Heart left ventricle (tissue), 16 donors: ENCODE results near the gene THY1. TPM values are rescaled to one million over a fixed set of nuclear protein-coding genes. Genes with fewer than 3 reads are reported as not detected.

Experiments used
- ATAC-seq, 4 donors: fragments of 200-7000 bp; cut with Tn5 transposase; one replicate each; pipeline ENCODE4 v1.9.1; 2020 to 2022; ENCODE audit warnings: moderate library complexity in 4 of 4, mild to moderate bottlenecking in 3 of 4, moderate number of reproducible peaks in 1 of 4
- DNase-seq, 5 donors: peaks; one replicate each; pipeline ENCODE4 v3.0.0-alpha.2; 2020
- H3K27ac ChIP-seq, 12 donors: fragments of 200-600 bp; sonication (generic) in 4 of 12; one replicate each; pipeline versions ENCODE4 v1.5.0 to v1.8.0; 2016 to 2022; ENCODE audit warnings: mild to moderate bottlenecking in 2 of 12
- H3K27me3 ChIP-seq, 9 donors: fragments of 200-600 bp; sonication (generic) in 2 of 9; one replicate each; pipeline versions ENCODE4 v1.5.1 to v1.8.0; 2016 to 2022; ENCODE audit warnings: mild to moderate bottlenecking in 3 of 9
- H3K36me3 ChIP-seq, 9 donors: fragments of 200-600 bp; sonication (generic) in 2 of 9; one replicate each; pipeline versions ENCODE4 v1.5.0 to v1.8.0; 2018 to 2022; ENCODE audit warnings: mild to moderate bottlenecking in 2 of 9
- H3K4me1 ChIP-seq, 12 donors: fragments of 200-600 bp; sonication (generic) in 4 of 12; one replicate each; pipeline versions ENCODE4 v1.5.0 to v1.8.0; 2016 to 2022; ENCODE audit warnings: mild to moderate bottlenecking in 3 of 12
- H3K4me3 ChIP-seq, 12 donors: fragments of 200-600 bp; sonication (generic) in 4 of 12; one replicate each; pipeline versions ENCODE4 v1.5.0 to v1.8.0; 2017 to 2022; ENCODE audit warnings: mild to moderate bottlenecking in 9 of 12, moderate library complexity in 4 of 12
- H3K9me3 ChIP-seq, 12 donors: fragments of 200-600 bp; sonication (generic) in 4 of 12; one replicate each; pipeline versions ENCODE4 v1.5.0 to v1.8.0; 2016 to 2022; ENCODE audit warnings: mild to moderate bottlenecking in 1 of 12
- POLR2A ChIP-seq, 2 donors: fragments of 450-650 bp; IDR thresholded peaks; one replicate each; pipeline ENCODE4 v1.6.1; 2017; ENCODE audit warnings: antibody characterized with exemption in 2 of 2, mild to moderate bottlenecking in 2 of 2, moderate library complexity in 2 of 2
- WGBS, 4 donors: extraction: QIAGEN DNeasy Blood & Tissue Kit in 2 of 4; methylation state at CpG; one replicate each; pipeline versions ENCODE4 v1.1.5 to v1.1.7; 2013 to 2018; 5-methylcytosine and 5-hydroxymethylcytosine counted together
- intact Hi-C, 10 donors: fragments of 100-400 bp; cut with DNase I; formaldehyde crosslinking; loops; one replicate each; pipeline versions ENCODE4 v1.11.1 to v1.14.2; 2022
- polyA plus RNA-seq, 2 donors: library from polyadenylated mRNA; stranded (reverse); fragments of 200-250 nt; gene quantifications; one replicate each; pipeline ENCODE4 v1.2.3, GENCODE V29; 2013
- total RNA-seq, 9 donors: library from RNA; depleted of rRNA in 2 of 9; stranded (reverse); fragments of >200 nt in 2 of 9; fragmentation: NEBNext Ultra II Directional in 3 of 9; extraction: Animal tissue kit (Norgen Biotek cat#: 25700) in 3 of 9; gene quantifications; one replicate each; pipeline versions ENCODE4 v1.1.0 to v1.2.4, GENCODE V29; 2016 to 2023
- TF ChIP-seq, protein P1 (sequence below), 12 donors: fragments of 200-600 bp; sonication (generic) in 4 of 12; IDR thresholded peaks; one replicate each; pipeline versions ENCODE4 v1.5.0 to v1.8.0; 2018 to 2022; ENCODE audit warnings: antibody characterized with exemption in 12 of 12, mild to moderate bottlenecking in 5 of 12
- donor health status: ischemic (EF 13 %, LVEDD 7.1; RV severe dilation, severe dysfunction).
- donor health status: healthy with polysubstance abuse.
- donor health status: DM: no; HTN: yes; CAD: no.
- donor health status: DM: no; HTN: no; CAD: no.
- donor health status: ischemic (EF 25% LVEDD 6.9; RV normal size, moderate dysfunction).
- donor health status: ischemic (EF 25% LVEDD 5.7; RV mildly dilated, moderate dysfunction).
- donor health status: healthy.
- donor health status: DM: yes; HTN: yes; CAD: no.
- donor health status: ischemic (EF 35%, LVEDD 5.7; RV mildly dilated, moderate dysfunction).
- donor health status: nonischemic (EF 11% LVEDD 7.7; RV severe dilation, severe dysfunction).
- donor health status: DM: yes; HTN: yes; CAD: no.
- donor health status: PGD.
- donor health status: ischemic (EF 29% LVEDD 5.4; RV normal size, mild dysfunction).
- donor health status: nonischemic (EF 23%, LVEDD 6.1; RV moderate dilation, normal function).

THY1 gene
- total and polyA plus RNA-seq, 11 donors, result 0.80 to 57.8 (median 5.8) TPM; not detected in 1

DNA sequence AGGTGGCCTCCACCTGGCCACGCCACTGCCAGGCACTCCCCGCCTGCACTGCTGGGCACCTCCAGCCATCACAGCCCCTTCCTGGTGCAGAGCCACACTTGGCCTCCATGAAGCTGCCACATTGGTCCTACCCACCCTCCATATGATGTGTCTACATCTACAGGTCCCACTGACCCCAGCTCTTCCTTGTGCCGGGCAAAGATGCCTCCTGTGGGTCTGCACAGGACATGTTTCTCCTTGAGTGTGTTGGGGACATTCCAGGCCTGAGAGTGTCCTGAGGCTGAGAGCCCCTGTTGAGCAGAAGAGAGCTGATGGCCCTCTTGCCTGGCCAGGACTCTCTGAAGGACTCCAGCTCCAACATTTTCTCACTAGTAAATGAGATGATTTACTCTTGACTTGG, 7.5 kb downstream of the THY1 start:
- H3K36me3 ChIP-seq, result no peaks in the 10 kb centered on the region
- no peak for ATAC-seq
- H3K27me3 ChIP-seq, result peaks cover 0 to 25% (median 7%) of the 10 kb centered on the region in 9 donors
- no peak for TF ChIP-seq POLR2A (IDR thresholded peaks at IDR 0.05)
- TF ChIP-seq, protein P1, sequence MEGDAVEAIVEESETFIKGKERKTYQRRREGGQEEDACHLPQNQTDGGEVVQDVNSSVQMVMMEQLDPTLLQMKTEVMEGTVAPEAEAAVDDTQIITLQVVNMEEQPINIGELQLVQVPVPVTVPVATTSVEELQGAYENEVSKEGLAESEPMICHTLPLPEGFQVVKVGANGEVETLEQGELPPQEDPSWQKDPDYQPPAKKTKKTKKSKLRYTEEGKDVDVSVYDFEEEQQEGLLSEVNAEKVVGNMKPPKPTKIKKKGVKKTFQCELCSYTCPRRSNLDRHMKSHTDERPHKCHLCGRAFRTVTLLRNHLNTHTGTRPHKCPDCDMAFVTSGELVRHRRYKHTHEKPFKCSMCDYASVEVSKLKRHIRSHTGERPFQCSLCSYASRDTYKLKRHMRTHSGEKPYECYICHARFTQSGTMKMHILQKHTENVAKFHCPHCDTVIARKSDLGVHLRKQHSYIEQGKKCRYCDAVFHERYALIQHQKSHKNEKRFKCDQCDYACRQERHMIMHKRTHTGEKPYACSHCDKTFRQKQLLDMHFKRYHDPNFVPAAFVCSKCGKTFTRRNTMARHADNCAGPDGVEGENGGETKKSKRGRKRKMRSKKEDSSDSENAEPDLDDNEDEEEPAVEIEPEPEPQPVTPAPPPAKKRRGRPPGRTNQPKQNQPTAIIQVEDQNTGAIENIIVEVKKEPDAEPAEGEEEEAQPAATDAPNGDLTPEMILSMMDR (IDR thresholded peaks at IDR 0.05), result no peak
- H3K4me1 ChIP-seq, result peaks cover 0 to under 1% (median 0%) of the 10 kb centered on the region in 12 donors
- H3K9me3 ChIP-seq, result peaks cover 0 to 4% (median 0%) of the 10 kb centered on the region in 12 donors
- H3K4me3 ChIP-seq, result no peak overlapping the region
- 94 to 100% (median 97%) methylated on average over 2 to 3 of the region's 3 CpGs for WGBS, 4 donors
- no peak overlapping the region for H3K27ac ChIP-seq
- intact Hi-C loops, result no loop called here
- DNase-seq, result no peak

DNA sequence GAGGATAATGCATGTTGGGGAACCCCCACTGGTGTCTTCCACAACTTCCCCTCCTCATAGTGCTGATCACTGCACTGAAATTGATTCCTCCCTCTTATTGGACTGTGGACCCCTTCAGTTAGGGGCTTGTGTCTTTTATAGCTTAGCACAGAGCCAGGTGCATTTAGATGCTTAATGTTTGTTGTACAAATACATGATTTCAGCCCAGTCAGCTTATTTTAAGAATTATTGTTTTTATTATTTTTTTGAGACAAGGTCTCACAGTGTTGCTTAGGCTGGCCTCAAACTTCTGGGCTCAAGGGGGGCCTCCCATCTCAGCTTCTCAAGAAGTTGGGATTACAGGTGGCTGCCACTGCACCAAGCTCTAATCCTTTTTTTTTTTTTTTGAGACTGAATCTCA, 8.2 kb downstream of the THY1 start:
- Histone ChIP-seq H3K4me1 (no peaks in the 10 kb centered on the region), H3K36me3 (no peaks in the 10 kb centered on the region), H3K9me3 (peaks cover 0 to 4% (median 0%) of the 10 kb centered on the region in 12 donors), H3K4me3 (no peak overlapping the region), H3K27me3 (peaks cover 0 to 17% (median under 1%) of the 10 kb centered on the region in 9 donors), H3K27ac (no peak overlapping the region)
- intact Hi-C loops, result no loop called here
- no peak for TF ChIP-seq POLR2A (IDR thresholded peaks at IDR 0.05)
- TF ChIP-seq, protein P1 (IDR thresholded peaks at IDR 0.05), result no peak
- no peak for DNase-seq
- ATAC-seq, result no peak

- TF ChIP-seq POLR2A (IDR thresholded peaks at IDR 0.05), result no peak
- TF ChIP-seq, protein P1 (IDR thresholded peaks at IDR 0.05), result no peak
- Histone ChIP-seq H3K4me1 (no peaks in the 10 kb centered on the region), H3K9me3 (peaks cover 0 to 4% (median 0%) of the 10 kb centered on the region in 12 donors), H3K4me3 (no peak overlapping the region), H3K27me3 (peaks cover 0 to 13% (median 0%) of the 10 kb centered on the region in 9 donors), H3K36me3 (no peaks in the 10 kb centered on the region), H3K27ac (no peak overlapping the region)
- WGBS, 4 donors, result 91 to 96% (median 93%) methylated on average over 2 of the region's 2 CpGs
- ATAC-seq (no peak), DNase-seq (no peak)
- intact Hi-C loops, result no loop called here
Measured at GRCh38 chr11:119414321-119414720, 8.7 kb downstream of the THY1 start.

DNA sequence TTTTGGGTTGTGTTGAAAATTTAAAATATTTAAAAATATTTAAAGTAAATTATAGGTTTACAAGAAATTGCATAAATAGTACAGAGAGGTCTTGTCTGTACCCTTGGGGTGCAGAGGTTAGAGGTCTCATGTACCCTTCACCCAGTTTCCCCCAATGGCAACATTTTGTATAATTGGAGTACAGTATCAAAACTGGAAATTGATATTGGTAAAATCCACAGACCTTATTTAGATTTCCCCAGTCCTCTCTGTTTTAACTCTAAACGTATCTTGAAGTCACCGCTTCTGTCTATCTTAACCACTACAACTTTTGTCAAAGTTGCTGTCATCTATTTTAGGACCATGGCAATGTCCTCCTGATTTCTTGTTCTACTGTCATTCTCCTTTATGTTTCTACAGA, 10.9 kb downstream of the THY1 start:
- intact Hi-C loops, result no loop called here
- Histone ChIP-seq H3K4me3 (no peak overlapping the region), H3K4me1 (no peaks in the 10 kb centered on the region), H3K27me3 (no peaks in the 10 kb centered on the region), H3K27ac (no peak overlapping the region), H3K36me3 (no peaks in the 10 kb centered on the region), H3K9me3 (peaks cover 0 to 4% (median 0%) of the 10 kb centered on the region in 12 donors)
- ATAC-seq (no peak), DNase-seq (no peak)
- WGBS, 4 donors, result 87 to 95% (median 90%) methylated on average over 2 of the region's 2 CpGs
- TF ChIP-seq POLR2A (IDR thresholded peaks at IDR 0.05), result no peak
- TF ChIP-seq, protein P1 (IDR thresholded peaks at IDR 0.05), result no peak
